Measurements from ENCODE around the gene BTBD7. TPM values are rescaled to one million over a fixed set of nuclear protein-coding genes. Genes with fewer than 3 reads are reported as not detected.
"Not testable (repeated sequence)": the region's sequence is repeated elsewhere in the genome, so short reads cannot be mapped to it uniquely, and the experiment has no call there.

The BTBD7 gene
- total RNA-seq, 6 experiments from 2014 or later = 8.1 to 14.3 (median 11.0) TPM

GRCh38 chr14:93245764-93246420 lies 86.9 kb downstream of the BTBD7 start:
- intact Hi-C loops (cut with DNase I) = no loop called here
- Histone ChIP-seq H3K36me3 (peaks cover 5 to 44% (median 16%) of the 10 kb centered on the region in 4 donors), H3K27ac (no peak overlapping the region), H3K27me3 (no peaks in the 10 kb centered on the region), H3K4me1 (no peaks in the 10 kb centered on the region), H3K9me3 (no peaks in the 10 kb centered on the region), H3K4me3 (no peak overlapping the region)
- TF ChIP-seq, protein P1, sequence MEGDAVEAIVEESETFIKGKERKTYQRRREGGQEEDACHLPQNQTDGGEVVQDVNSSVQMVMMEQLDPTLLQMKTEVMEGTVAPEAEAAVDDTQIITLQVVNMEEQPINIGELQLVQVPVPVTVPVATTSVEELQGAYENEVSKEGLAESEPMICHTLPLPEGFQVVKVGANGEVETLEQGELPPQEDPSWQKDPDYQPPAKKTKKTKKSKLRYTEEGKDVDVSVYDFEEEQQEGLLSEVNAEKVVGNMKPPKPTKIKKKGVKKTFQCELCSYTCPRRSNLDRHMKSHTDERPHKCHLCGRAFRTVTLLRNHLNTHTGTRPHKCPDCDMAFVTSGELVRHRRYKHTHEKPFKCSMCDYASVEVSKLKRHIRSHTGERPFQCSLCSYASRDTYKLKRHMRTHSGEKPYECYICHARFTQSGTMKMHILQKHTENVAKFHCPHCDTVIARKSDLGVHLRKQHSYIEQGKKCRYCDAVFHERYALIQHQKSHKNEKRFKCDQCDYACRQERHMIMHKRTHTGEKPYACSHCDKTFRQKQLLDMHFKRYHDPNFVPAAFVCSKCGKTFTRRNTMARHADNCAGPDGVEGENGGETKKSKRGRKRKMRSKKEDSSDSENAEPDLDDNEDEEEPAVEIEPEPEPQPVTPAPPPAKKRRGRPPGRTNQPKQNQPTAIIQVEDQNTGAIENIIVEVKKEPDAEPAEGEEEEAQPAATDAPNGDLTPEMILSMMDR (IDR thresholded peaks at IDR 0.05) = no peak
- TF ChIP-seq POLR2A (IDR thresholded peaks at IDR 0.05) = no peak
- 76% methylated on average over 8 of the region's 10 CpGs for WGBS (ENCODE audit: insufficient coverage, low coverage, low lambda C conversion rate, missing lambda C conversion rate)
- DNase-seq (no peak), ATAC-seq (peak in 1 of 4 donors; percentile 45)

- DNase-seq = no peak
- Histone ChIP-seq H3K36me3 (peaks cover 0 to 40% (median 11%) of the 10 kb centered on the region in 4 donors), H3K27me3 (no peaks in the 10 kb centered on the region), H3K27ac (no peak overlapping the region), H3K4me1 (no peaks in the 10 kb centered on the region), H3K9me3 (no peaks in the 10 kb centered on the region), H3K4me3 (no peak overlapping the region)
- no peak for ATAC-seq
- no peak for TF ChIP-seq POLR2A (IDR thresholded peaks at IDR 0.05)
- intact Hi-C loops (cut with DNase I) = no loop called here
- 78% methylated on average over 3 of the region's 3 CpGs for WGBS (ENCODE audit: insufficient coverage, low coverage, low lambda C conversion rate, missing lambda C conversion rate)
Measured at GRCh38 chr14:93240678-93241000, 92.2 kb downstream of the BTBD7 start.

- TF ChIP-seq, protein P1 (IDR thresholded peaks at IDR 0.05) = no peak
- no peak for TF ChIP-seq POLR2A (IDR thresholded peaks at IDR 0.05)
- Histone ChIP-seq H3K27ac (no peak overlapping the region), H3K9me3 (no peaks in the 10 kb centered on the region), H3K4me1 (no peaks in the 10 kb centered on the region), H3K4me3 (no peak overlapping the region), H3K36me3 (peaks cover 0 to 34% (median 6%) of the 10 kb centered on the region in 4 donors), H3K27me3 (no peaks in the 10 kb centered on the region)
- DNase-seq = no peak
- intact Hi-C loops (cut with DNase I) = loop anchor here in 1 of 2 donors (10.0 kb wide), 1 partner anchor 305 kb away; no protein-coding TSS in a partner anchor
- no peak for ATAC-seq
- WGBS (ENCODE audit: insufficient coverage, low coverage, low lambda C conversion rate, missing lambda C conversion rate) = 92% methylated on average over 21 of the region's 25 CpGs
Measured at GRCh38 chr14:93239869-93240677, 92.8 kb downstream of the BTBD7 start.

GRCh38 chr14:93234798-93235197 lies 98.0 kb downstream of the BTBD7 start:
- ATAC-seq (peak in 1 of 4 donors; percentile 5), DNase-seq (no peak)
- Histone ChIP-seq H3K27ac (no peak overlapping the region), H3K4me3 (no peak overlapping the region), H3K36me3 (no peaks in the 10 kb centered on the region), H3K4me1 (no peaks in the 10 kb centered on the region), H3K9me3 (no peaks in the 10 kb centered on the region), H3K27me3 (no peaks in the 10 kb centered on the region)
- intact Hi-C loops (cut with DNase I) = loop anchor here in 1 of 2 donors (10.0 kb wide), 1 partner anchor 310 kb away; no protein-coding TSS in a partner anchor
- TF ChIP-seq POLR2A (IDR thresholded peaks at IDR 0.05) = no peak
- TF ChIP-seq, protein P1 (IDR thresholded peaks at IDR 0.05) = no peak
- WGBS (ENCODE audit: insufficient coverage, low coverage, low lambda C conversion rate, missing lambda C conversion rate) = 33% methylated on average over 6 of the region's 10 CpGs

DNA sequence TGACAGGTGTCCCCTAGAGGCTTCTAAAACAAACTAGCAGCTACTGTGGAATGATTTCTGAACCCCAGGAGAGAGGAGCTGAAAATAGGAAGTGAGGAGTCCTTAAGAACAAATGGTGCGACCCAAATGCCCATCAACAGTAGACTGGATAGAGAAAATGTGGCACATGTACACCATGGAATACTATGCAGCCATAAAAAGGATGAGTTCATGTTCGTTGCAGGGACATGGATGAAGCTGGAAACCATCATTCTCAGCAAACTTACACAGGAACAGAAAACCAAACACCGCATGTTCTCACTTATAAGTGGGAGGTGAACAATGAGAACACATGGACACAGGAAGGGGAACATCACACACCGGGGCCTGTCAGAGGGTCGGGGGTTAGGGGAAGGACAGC lies 99.8 kb downstream of the BTBD7 start:
- not testable (repeated sequence) for H3K4me3 ChIP-seq, H3K4me1 ChIP-seq, DNase-seq, H3K27ac ChIP-seq, H3K36me3 ChIP-seq, ATAC-seq, H3K9me3 ChIP-seq, H3K27me3 ChIP-seq
- WGBS (ENCODE audit: insufficient coverage, low coverage, low lambda C conversion rate, missing lambda C conversion rate) = 82% methylated on average over 3 of the region's 5 CpGs
- intact Hi-C loops (cut with DNase I) = loop anchor here in 1 of 2 donors (10.0 kb wide), 1 partner anchor 312 kb away; no protein-coding TSS in a partner anchor
